GM19023 (cell line): ENCODE results near the gene WDFY3.

Source experiments
- ATAC-seq: cut with Tn5 transposase; IDR thresholded peaks from one replicate; pipeline ENCODE4 v1.9.1; 2021; ENCODE audit warnings: mild to moderate bottlenecking, moderate library complexity; ENCODE audit not compliant: unreplicated experiment

The WDFY3 gene

GRCh38 chr4:84734037-84734436, 232.5 kb downstream of the WDFY3 start:
- ATAC-seq, result no peak

GRCh38 chr4:84733343-84734033, 233.0 kb downstream of the WDFY3 start:
- ATAC-seq, result no peak

- ATAC-seq, result no peak
These were observed 236.1 kb downstream of the WDFY3 start for GRCh38 chr4:84730375-84730774.

GRCh38 chr4:84727491-84727890, 239.0 kb downstream of the WDFY3 start:
- no peak for ATAC-seq

- no peak for ATAC-seq
These were observed 240.1 kb downstream of the WDFY3 start for GRCh38 chr4:84726356-84726755.

- ATAC-seq, result no peak
These were observed 243.8 kb downstream of the WDFY3 start for GRCh38 chr4:84722720-84723119.

- no peak for ATAC-seq
These were observed 247.4 kb downstream of the WDFY3 start for GRCh38 chr4:84719115-84719514.

- no peak for ATAC-seq
These were observed 247.8 kb downstream of the WDFY3 start for GRCh38 chr4:84718699-84719098.

GRCh38 chr4:84710548-84710947, 255.9 kb downstream of the WDFY3 start:
- ATAC-seq, result no peak

GRCh38 chr4:84708406-84709135, 257.9 kb downstream of the WDFY3 start:
- no peak for ATAC-seq

GRCh38 chr4:84706286-84706685, 260.2 kb downstream of the WDFY3 start:
- no peak for ATAC-seq

GRCh38 chr4:84699001-84699671, 267.4 kb downstream of the WDFY3 start:
- no peak for ATAC-seq

GRCh38 chr4:84697615-84698201, 268.8 kb downstream of the WDFY3 start:
- no peak for ATAC-seq

- ATAC-seq, result no peak
These were observed 269.3 kb downstream of the WDFY3 start for GRCh38 chr4:84697159-84697558.

GRCh38 chr4:84691800-84692199, 274.7 kb downstream of the WDFY3 start:
- no peak for ATAC-seq

GRCh38 chr4:84691170-84691691, 275.3 kb downstream of the WDFY3 start:
- no peak for ATAC-seq

GRCh38 chr4:84690481-84690880, 276.0 kb downstream of the WDFY3 start:
- no peak for ATAC-seq

- ATAC-seq, result no peak
These were observed 277.3 kb downstream of the WDFY3 start for GRCh38 chr4:84689197-84689596.

GRCh38 chr4:84688605-84689004, 277.9 kb downstream of the WDFY3 start:
- no peak for ATAC-seq

- ATAC-seq, result no peak
These were observed 281.4 kb downstream of the WDFY3 start for GRCh38 chr4:84685105-84685504.

- ATAC-seq, result no peak
These were observed 282.1 kb downstream of the WDFY3 start for GRCh38 chr4:84684361-84684760.
